ENCODE measurements around the gene PHACTR3. TPM values are rescaled to one million over a fixed set of nuclear protein-coding genes. Genes with fewer than 3 reads are reported as not detected.

The PHACTR3 gene
- polyA plus RNA-seq, 1 donor (not counting 4 experiments of a cell fraction or from before 2014, with no cell fraction given) = 2.6 TPM

DNA sequence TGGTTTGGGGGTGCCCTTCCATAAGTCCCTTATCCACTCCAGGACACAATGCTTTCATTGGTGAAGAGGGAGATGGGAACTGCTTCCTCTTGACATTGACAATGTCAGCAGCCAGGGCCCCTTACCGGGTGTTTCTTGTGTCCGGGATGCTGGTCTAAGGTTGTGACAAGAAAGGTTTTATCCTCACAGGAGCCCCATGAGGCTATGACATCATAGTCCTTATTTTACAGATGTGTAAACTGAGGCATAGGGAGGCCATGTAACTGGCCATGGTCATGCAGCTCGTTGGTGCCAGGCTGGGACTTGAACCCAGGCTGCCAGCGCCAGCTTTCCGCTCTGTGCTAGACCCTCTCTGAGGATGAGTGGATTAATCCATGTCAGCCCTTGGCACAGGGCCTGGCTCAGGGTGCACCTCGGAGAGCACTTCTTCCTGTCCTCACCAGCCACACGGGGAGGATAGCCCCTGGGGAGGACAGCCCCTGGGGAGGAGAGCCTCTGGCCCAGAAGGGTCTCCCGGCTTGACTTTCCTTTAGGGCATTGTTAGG is 171.8 kb downstream of the PHACTR3 start:
- dilution Hi-C loops (cut with MboI; ENCODE audit: extremely low pct_ligation_motif_present, low sequenced_read_pairs) = no loop called here
- DNase-seq (ENCODE audit: low read depth, low spot score) = no peak
- Histone ChIP-seq H2AFZ (ENCODE audit: control insufficient read depth, low read length) (no peak overlapping the region), H3K27me3 (ENCODE audit: control insufficient read depth, extremely low read depth, insufficient read depth, low read length) (peaks cover 8% of the 10 kb centered on the region), H3K4me2 (ENCODE audit: control insufficient read depth, extremely low read depth, insufficient read depth, low read depth, low read length) (no peak overlapping the region), H3K27ac (ENCODE audit: control insufficient read depth, insufficient read depth, low read length) (no peak overlapping the region), H3K4me3 (ENCODE audit: control insufficient read depth in 2 of 3, extremely low read depth in 1 of 3, insufficient read depth in 2 of 3, low read depth in 1 of 3, low read length in 3 of 3) (no peak overlapping the region), H3K79me2 (ENCODE audit: control insufficient read depth, insufficient read depth, low read length) (no peaks in the 10 kb centered on the region), H3K4me1 (ENCODE audit: control insufficient read depth, extremely low read depth, insufficient read depth, low read length) (no peaks in the 10 kb centered on the region), H3K9me1 (ENCODE audit: control insufficient read depth, extremely low read depth, insufficient read depth, low read length) (no peaks in the 10 kb centered on the region), H4K20me1 (ENCODE audit: control insufficient read depth, extremely low read depth, insufficient read depth, low read length) (no peaks in the 10 kb centered on the region), H3K9ac (ENCODE audit: control insufficient read depth, extremely low read depth, insufficient read depth, low read length) (no peak overlapping the region), H3K9me3 (ENCODE audit: control insufficient read depth, low read depth, low read length) (no peaks in the 10 kb centered on the region), H3K36me3 (ENCODE audit: control insufficient read depth in 2 of 2, extremely low read depth in 1 of 2, insufficient read depth in 2 of 2, low read length in 2 of 2) (no peaks in the 10 kb centered on the region)
- no peak for FAIRE-seq
- TF ChIP-seq, protein P1, sequence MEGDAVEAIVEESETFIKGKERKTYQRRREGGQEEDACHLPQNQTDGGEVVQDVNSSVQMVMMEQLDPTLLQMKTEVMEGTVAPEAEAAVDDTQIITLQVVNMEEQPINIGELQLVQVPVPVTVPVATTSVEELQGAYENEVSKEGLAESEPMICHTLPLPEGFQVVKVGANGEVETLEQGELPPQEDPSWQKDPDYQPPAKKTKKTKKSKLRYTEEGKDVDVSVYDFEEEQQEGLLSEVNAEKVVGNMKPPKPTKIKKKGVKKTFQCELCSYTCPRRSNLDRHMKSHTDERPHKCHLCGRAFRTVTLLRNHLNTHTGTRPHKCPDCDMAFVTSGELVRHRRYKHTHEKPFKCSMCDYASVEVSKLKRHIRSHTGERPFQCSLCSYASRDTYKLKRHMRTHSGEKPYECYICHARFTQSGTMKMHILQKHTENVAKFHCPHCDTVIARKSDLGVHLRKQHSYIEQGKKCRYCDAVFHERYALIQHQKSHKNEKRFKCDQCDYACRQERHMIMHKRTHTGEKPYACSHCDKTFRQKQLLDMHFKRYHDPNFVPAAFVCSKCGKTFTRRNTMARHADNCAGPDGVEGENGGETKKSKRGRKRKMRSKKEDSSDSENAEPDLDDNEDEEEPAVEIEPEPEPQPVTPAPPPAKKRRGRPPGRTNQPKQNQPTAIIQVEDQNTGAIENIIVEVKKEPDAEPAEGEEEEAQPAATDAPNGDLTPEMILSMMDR (optimal IDR thresholded peaks at IDR 0.05 in 1 of 3, IDR thresholded peaks at IDR 0.05 in 1 of 3, conservative IDR thresholded peaks at IDR 0.05 in 1 of 3; ENCODE audit: extremely low read depth in 1 of 3, insufficient read depth in 2 of 3, low read length in 3 of 3) = no peak
- no peak for TF ChIP-seq EZH2 (IDR thresholded peaks at IDR 0.05; ENCODE audit: low read length)

DNA sequence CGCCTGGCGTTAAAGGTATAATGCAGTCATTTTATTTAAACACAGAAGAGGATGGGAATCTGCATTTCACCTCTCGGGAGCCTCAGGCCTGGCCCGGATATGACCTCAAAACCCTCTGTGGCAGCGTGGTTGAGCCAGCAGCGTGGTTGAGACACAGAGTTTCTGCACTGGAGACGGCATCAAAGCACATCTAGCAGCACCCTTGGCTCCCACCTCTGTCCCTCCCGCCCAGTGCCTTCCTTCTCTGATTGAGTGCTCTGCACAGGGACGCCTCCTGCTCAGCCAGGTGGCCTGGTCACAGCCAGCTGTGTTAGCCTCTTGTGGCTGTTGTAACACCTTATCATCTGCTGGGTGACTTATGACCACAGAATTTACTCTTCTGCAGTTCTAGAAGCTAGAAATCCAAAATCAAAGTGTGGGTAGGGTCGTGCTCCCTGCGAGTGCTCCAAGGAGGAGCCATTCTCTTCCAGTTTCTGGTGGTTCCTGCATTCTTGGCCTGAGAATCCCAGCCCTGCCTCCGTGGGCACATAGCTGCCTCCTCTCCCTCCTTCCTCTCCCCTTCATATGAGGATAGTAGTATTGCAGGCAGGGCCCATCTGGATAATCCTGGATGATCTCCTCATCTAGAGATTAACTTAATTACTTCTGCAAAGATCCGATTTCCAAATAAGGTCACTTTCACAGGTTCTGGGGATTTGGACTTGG is 172.4 kb downstream of the PHACTR3 start:
- dilution Hi-C loops (cut with MboI; ENCODE audit: extremely low pct_ligation_motif_present, low sequenced_read_pairs) = no loop called here
- H2AFZ ChIP-seq (ENCODE audit: control insufficient read depth, low read length) = no peak overlapping the region
- DNase-seq (ENCODE audit: low read depth, low spot score) (no peak), FAIRE-seq (no peak)
- no peak overlapping the region for H3K27ac ChIP-seq (ENCODE audit: control insufficient read depth, insufficient read depth, low read length)
- no peaks in the 10 kb centered on the region for H3K36me3 ChIP-seq (ENCODE audit: control insufficient read depth in 2 of 2, extremely low read depth in 1 of 2, insufficient read depth in 2 of 2, low read length in 2 of 2)
- no peak for TF ChIP-seq EZH2 (IDR thresholded peaks at IDR 0.05; ENCODE audit: low read length)
- TF ChIP-seq, protein P1 (optimal IDR thresholded peaks at IDR 0.05 in 1 of 3, IDR thresholded peaks at IDR 0.05 in 1 of 3, conservative IDR thresholded peaks at IDR 0.05 in 1 of 3; ENCODE audit: extremely low read depth in 1 of 3, insufficient read depth in 2 of 3, low read length in 3 of 3) = no peak
- H3K4me1 ChIP-seq (ENCODE audit: control insufficient read depth, extremely low read depth, insufficient read depth, low read length) = no peaks in the 10 kb centered on the region
- no peaks in the 10 kb centered on the region for H3K9me3 ChIP-seq (ENCODE audit: control insufficient read depth, low read depth, low read length)
- no peak overlapping the region for H3K4me3 ChIP-seq (ENCODE audit: control insufficient read depth in 2 of 3, extremely low read depth in 1 of 3, insufficient read depth in 2 of 3, low read depth in 1 of 3, low read length in 3 of 3)
- no peak overlapping the region for H3K4me2 ChIP-seq (ENCODE audit: control insufficient read depth, extremely low read depth, insufficient read depth, low read depth, low read length)
- H3K27me3 ChIP-seq (ENCODE audit: control insufficient read depth, extremely low read depth, insufficient read depth, low read length) = peaks cover 8% of the 10 kb centered on the region
- no peaks in the 10 kb centered on the region for H3K9me1 ChIP-seq (ENCODE audit: control insufficient read depth, extremely low read depth, insufficient read depth, low read length)
- H3K79me2 ChIP-seq (ENCODE audit: control insufficient read depth, insufficient read depth, low read length) = no peaks in the 10 kb centered on the region
- H3K9ac ChIP-seq (ENCODE audit: control insufficient read depth, extremely low read depth, insufficient read depth, low read length) = no peak overlapping the region
- H4K20me1 ChIP-seq (ENCODE audit: control insufficient read depth, extremely low read depth, insufficient read depth, low read length) = no peaks in the 10 kb centered on the region
